ENCODE results near the gene PGGHG.
"Not testable (repeated sequence)": the region's sequence is repeated elsewhere in the genome, so short reads cannot be mapped to it uniquely, and the experiment has no call there.

Gene PGGHG

GRCh38 chr11:267491-267994 lies 21.4 kb upstream of the PGGHG start:
- no peak overlapping the region for H3K4me3 ChIP-seq (ENCODE audit: low read depth, low read length)
- no peak for DNase-seq (ENCODE audit: low read depth)
- in situ Hi-C loops (cut with HindIII; ENCODE audit: low sequenced_read_pairs) = no loop called here
- TF ChIP-seq, protein P1, sequence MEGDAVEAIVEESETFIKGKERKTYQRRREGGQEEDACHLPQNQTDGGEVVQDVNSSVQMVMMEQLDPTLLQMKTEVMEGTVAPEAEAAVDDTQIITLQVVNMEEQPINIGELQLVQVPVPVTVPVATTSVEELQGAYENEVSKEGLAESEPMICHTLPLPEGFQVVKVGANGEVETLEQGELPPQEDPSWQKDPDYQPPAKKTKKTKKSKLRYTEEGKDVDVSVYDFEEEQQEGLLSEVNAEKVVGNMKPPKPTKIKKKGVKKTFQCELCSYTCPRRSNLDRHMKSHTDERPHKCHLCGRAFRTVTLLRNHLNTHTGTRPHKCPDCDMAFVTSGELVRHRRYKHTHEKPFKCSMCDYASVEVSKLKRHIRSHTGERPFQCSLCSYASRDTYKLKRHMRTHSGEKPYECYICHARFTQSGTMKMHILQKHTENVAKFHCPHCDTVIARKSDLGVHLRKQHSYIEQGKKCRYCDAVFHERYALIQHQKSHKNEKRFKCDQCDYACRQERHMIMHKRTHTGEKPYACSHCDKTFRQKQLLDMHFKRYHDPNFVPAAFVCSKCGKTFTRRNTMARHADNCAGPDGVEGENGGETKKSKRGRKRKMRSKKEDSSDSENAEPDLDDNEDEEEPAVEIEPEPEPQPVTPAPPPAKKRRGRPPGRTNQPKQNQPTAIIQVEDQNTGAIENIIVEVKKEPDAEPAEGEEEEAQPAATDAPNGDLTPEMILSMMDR (IDR thresholded peaks at IDR 0.05; ENCODE audit: low read depth, low read length, missing control alignments) = no peak

- H3K4me3 ChIP-seq (ENCODE audit: low read depth, low read length); in situ Hi-C loops (cut with HindIII; ENCODE audit: low sequenced_read_pairs); DNase-seq (ENCODE audit: low read depth): not testable (repeated sequence)
Measured at GRCh38 chr11:268716-269145, 20.2 kb upstream of the PGGHG start.

- in situ Hi-C loops (cut with HindIII; ENCODE audit: low sequenced_read_pairs) = no loop called here
- H3K4me3 ChIP-seq (ENCODE audit: low read depth, low read length) = no peak overlapping the region
- DNase-seq (ENCODE audit: low read depth) = no peak
- TF ChIP-seq, protein P1 (IDR thresholded peaks at IDR 0.05; ENCODE audit: low read depth, low read length, missing control alignments) = no peak
Measured at GRCh38 chr11:269146-269890, 19.6 kb upstream of the PGGHG start.

DNA sequence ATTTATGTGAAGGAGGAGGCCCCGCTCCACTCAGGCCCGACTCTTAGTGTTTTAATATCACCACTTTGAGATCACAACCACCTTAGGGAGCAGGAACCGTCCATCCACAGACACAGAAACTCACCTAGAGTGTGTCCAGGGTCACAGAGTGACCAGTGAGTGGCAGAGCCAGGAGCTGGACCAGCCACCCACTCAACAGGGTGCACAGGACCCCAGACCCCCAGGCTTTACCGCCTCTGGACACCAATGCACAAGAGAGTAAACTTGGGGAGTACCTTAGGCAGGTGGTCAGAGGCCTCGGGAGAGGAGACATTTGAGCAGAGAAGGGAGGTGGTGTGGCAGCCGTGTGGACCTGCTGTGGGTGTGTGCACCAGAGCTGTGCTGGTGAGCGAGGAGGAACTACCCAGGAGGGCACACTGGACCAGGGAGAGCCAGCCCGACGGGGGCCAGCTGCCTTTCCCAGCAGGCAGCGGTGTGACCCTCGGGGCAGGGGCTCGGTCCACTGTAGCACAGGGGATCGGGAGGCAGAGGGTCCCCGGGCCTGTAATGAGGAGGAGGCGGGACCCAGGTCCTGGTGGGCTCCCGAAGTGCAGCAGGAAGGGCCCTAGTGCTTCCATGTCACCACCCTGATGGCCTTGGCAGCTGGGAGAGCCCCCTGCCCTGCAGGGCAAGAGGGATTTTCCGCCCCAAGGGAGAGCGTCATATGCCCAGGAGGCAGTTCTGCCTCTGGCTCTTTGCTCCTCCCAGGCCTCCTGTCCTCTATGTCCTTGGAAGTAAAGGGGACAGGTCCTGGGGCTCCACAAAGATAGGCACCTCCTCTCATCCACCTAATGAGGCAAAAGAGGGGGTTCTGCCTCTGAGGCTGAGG lies 18.2 kb upstream of the PGGHG start:
- in situ Hi-C loops (cut with HindIII; ENCODE audit: low sequenced_read_pairs) = no loop called here
- H3K4me3 ChIP-seq (ENCODE audit: low read depth, low read length) = no peak overlapping the region
- DNase-seq (ENCODE audit: low read depth) = no peak
- TF ChIP-seq, protein P1 (IDR thresholded peaks at IDR 0.05; ENCODE audit: low read depth, low read length, missing control alignments) = no peak

DNA sequence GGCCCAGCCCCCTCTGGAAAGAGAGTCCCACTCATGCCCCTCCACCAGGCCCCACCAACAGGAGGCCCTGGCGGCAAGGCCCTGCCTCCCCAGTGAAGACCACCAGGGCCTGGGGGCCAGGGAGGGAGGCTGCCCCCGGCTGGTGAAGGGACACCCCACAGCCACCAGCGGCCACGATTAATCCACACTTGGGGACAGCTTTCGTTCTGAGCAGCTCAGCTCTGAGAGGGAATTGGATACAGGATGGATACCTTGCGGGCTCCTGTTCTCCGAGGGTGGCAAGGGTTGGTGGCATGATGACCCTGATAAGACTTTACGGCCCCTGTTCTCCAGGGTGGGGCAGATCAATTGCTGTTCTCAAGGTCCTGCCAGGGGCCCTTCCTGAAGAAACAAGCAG lies 17.6 kb upstream of the PGGHG start:
- TF ChIP-seq, protein P1 (IDR thresholded peaks at IDR 0.05; ENCODE audit: low read depth, low read length, missing control alignments) = no peak
- no peak overlapping the region for H3K4me3 ChIP-seq (ENCODE audit: low read depth, low read length)
- in situ Hi-C loops (cut with HindIII; ENCODE audit: low sequenced_read_pairs) = no loop called here
- no peak for DNase-seq (ENCODE audit: low read depth)

DNA sequence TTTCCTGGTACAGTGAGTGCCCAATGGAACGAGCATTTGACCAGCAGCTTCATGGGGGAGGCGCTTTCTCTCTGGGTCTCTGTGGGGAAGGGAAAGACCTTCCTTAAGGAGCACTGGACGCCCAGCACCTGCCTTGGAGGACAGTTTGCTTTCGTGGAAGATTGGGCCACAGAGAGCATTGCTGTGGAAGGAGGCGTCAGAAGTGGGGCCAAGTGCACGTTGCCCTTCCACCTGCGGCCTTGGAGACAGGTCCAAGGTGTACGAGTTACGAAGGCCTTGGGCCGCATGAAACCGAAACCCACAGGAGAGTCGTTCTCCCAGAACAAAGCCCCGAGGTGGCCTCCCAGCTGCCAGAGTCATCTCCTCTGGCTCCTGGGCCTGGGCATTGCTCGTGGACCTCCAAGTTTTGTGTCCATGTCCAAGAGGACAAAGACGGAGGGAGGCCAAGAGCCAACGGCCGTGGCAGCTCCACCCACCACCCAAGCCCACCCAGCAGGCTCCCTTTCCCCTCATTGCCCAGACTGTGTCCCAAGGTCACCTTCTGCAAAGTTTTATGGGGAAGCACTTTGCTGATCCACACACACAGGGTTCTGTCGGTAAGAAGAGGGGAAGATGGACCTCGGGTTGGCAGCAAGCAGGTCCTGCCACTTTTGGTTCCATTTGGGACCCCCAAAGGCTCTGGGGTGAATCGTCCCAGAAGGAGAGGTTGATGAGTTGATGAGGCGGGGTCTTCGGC lies 16.6 kb upstream of the PGGHG start:
- no peak for DNase-seq (ENCODE audit: low read depth)
- TF ChIP-seq, protein P1 (IDR thresholded peaks at IDR 0.05; ENCODE audit: low read depth, low read length, missing control alignments) = no peak
- in situ Hi-C loops (cut with HindIII; ENCODE audit: low sequenced_read_pairs) = no loop called here

More for the DNA sequence above, 16.6 kb upstream of the PGGHG start:
- no peak overlapping the region for H3K4me3 ChIP-seq (ENCODE audit: low read depth, low read length)
